SK-N-SH (cell line): ENCODE measurements around the gene IKZF2. TPM values are rescaled to one million over a fixed set of nuclear protein-coding genes. Genes with fewer than 3 reads are reported as not detected.

ENCODE experiments used
- CTCF ChIA-PET: fragments of 300-600, 350-600 bp; formaldehyde crosslinking; extraction: SDS; loops from one replicate; lab custom pipeline; 2021; lab: Yijun Ruan, JAX
- POLR2A ChIA-PET: fragments of 350-600 bp; sonication (Branson Sonifier 250); formaldehyde crosslinking; extraction: SDS; loops from one replicate; lab custom pipeline; 2020; ENCODE audit warnings: antibody characterized with exemption, inconsistent platforms; lab: Yijun Ruan, JAX
- DNase-seq: peaks from one replicate; pipeline ENCODE4 v3.0.0; 2012
- H2AFZ ChIP-seq: fragments of 200-600 bp; sonication (generic); 2 replicates; pipeline ENCODE4 v1.8.1; 2016; ENCODE audit warnings: antibody characterized with exemption, mild to moderate bottlenecking, low read depth
- H3F3A ChIP-seq: fragments of 200-600 bp; sonication (generic); replicated peaks from 2 replicates; pipeline ENCODE3; 2016; ENCODE audit warnings: antibody characterized with exemption, mild to moderate bottlenecking; ENCODE audit not compliant: insufficient read depth
- H3K27ac ChIP-seq, 2 experiments: fragments of 200-500 bp in 1 of 2; fragments of 200-600 bp in 1 of 2; sonication (Bioruptor generic) in 1 of 2; sonication (generic), shearing (Covaris generic) in 1 of 2; 2 replicates each; pipeline versions ENCODE4 v1.5.1 to v1.6.1; 2014 to 2016; ENCODE audit warnings: low read depth in 2 of 2, inconsistent platforms in 1 of 2, low read length in 1 of 2, mild to moderate bottlenecking in 1 of 2, mixed read lengths in 1 of 2
- H3K27me3 ChIP-seq: fragments of 200-600 bp; sonication (generic), shearing (Covaris generic); 2 replicates; pipeline ENCODE4 v1.6.1; 2016; ENCODE audit warnings: mixed run types; ENCODE audit not compliant: insufficient read depth
- H3K36me3 ChIP-seq, 2 experiments: fragments of 200-500 bp in 1 of 2; fragments of 200-600 bp in 1 of 2; sonication (Bioruptor generic) in 1 of 2; sonication (generic) in 1 of 2; replicated peaks in 1 of 2; 2 replicates each; pipeline versions ENCODE3 to v1.5.1; 2014 to 2016; ENCODE audit warnings: low read length in 1 of 2, mild to moderate bottlenecking in 1 of 2; ENCODE audit not compliant: insufficient read depth in 2 of 2, control insufficient read depth in 1 of 2
- H3K4me1 ChIP-seq, 2 experiments: fragments of 200-500 bp in 1 of 2; fragments of 200-600 bp in 1 of 2; sonication (Bioruptor generic) in 1 of 2; sonication (generic), shearing (Covaris generic) in 1 of 2; 2 replicates each; pipeline versions ENCODE4 v1.5.1 to v1.6.1; 2014 to 2016; ENCODE audit warnings: low read depth in 1 of 2, low read length in 1 of 2, mixed run types in 1 of 2; ENCODE audit not compliant: insufficient read depth in 2 of 2, control insufficient read depth in 1 of 2
- H3K4me2 ChIP-seq: fragments of 200-600 bp; sonication (generic), shearing (Covaris generic); 2 replicates; pipeline ENCODE4 v1.6.1; 2017; ENCODE audit warnings: mixed run types
- H3K4me3 ChIP-seq, 2 experiments: fragments of 200-500 bp in 1 of 2; fragments of 200-600 bp in 1 of 2; sonication (Bioruptor generic) in 1 of 2; sonication (generic), shearing (Covaris generic) in 1 of 2; 2 replicates each; pipeline versions ENCODE4 v1.5.1 to v1.8.1; 2014 to 2016; ENCODE audit warnings: low read depth in 2 of 2, inconsistent platforms in 1 of 2, low read length in 1 of 2, mild to moderate bottlenecking in 1 of 2, mixed read lengths in 1 of 2, moderate library complexity in 1 of 2
- H3K79me2 ChIP-seq: fragments of 200-600 bp; sonication (generic); 2 replicates; pipeline ENCODE4 v1.8.1; 2017; ENCODE audit warnings: mild to moderate bottlenecking; ENCODE audit not compliant: insufficient read depth
- H3K9ac ChIP-seq: fragments of 200-600 bp; sonication (generic); 2 replicates; pipeline ENCODE4 v1.6.1; 2017; ENCODE audit warnings: mixed run types
- H3K9me2 ChIP-seq: fragments of 200-600 bp; sonication (generic); 2 replicates; pipeline ENCODE4 v1.6.1; 2017; ENCODE audit warnings: mixed run types
- H3K9me3 ChIP-seq: fragments of 200-600 bp; sonication (generic); 2 replicates; pipeline ENCODE4 v1.6.1; 2017; ENCODE audit warnings: mixed run types, mild to moderate bottlenecking, moderate library complexity
- H4K20me1 ChIP-seq: fragments of 200-600 bp; sonication (generic); 2 replicates; pipeline ENCODE4 v1.6.1; 2017; ENCODE audit warnings: mild to moderate bottlenecking, mixed run types; ENCODE audit not compliant: insufficient read depth
- FOXJ3 ChIP-seq: sonication (generic); formaldehyde crosslinking; IDR thresholded peaks from 2 replicates; pipeline ENCODE4 v1.5.1; 2020; ENCODE audit warnings: mild to moderate bottlenecking, missing genetic modification reagents
- FOXM1 ChIP-seq: IDR thresholded peaks from 2 replicates; pipeline ENCODE4 v1.4.0; 2012; ENCODE audit warnings: low read depth, mild to moderate bottlenecking
- GABPA ChIP-seq: IDR thresholded peaks from 2 replicates; pipeline ENCODE4 v1.4.0; 2012; ENCODE audit warnings: low read depth, mild to moderate bottlenecking
- GATA2 ChIP-seq: sonication (generic); formaldehyde crosslinking; IDR thresholded peaks from 2 replicates; pipeline ENCODE4 v1.5.0; 2020; ENCODE audit warnings: mild to moderate bottlenecking, missing genetic modification reagents
- MXI1 ChIP-seq: IDR thresholded peaks from 2 replicates; pipeline ENCODE4 v1.6.1; 2012; ENCODE audit warnings: mild to moderate bottlenecking, low read depth, low read length, improper control_type of control experiment
- RAD21 ChIP-seq: IDR thresholded peaks from 2 replicates; pipeline ENCODE4 v1.6.1; 2012; ENCODE audit warnings: mild to moderate bottlenecking, low read length
- RCOR1 ChIP-seq: fragments of 150-350 bp; IDR thresholded peaks from 2 replicates; pipeline ENCODE4 v1.6.1; 2017; ENCODE audit warnings: antibody characterized with exemption, low read length
- RFX5 ChIP-seq: IDR thresholded peaks from 2 replicates; pipeline ENCODE4 v1.6.1; 2012; ENCODE audit warnings: mild to moderate bottlenecking, improper control_type of control experiment, low read length
- SMC3 ChIP-seq: IDR thresholded peaks from 2 replicates; pipeline ENCODE4 v1.6.1; 2012; ENCODE audit warnings: low read depth, low read length, improper control_type of control experiment
- TAF1 ChIP-seq: IDR thresholded peaks from 2 replicates; pipeline ENCODE4 v1.6.1; 2012; ENCODE audit warnings: low read depth, mild to moderate bottlenecking, low read length, moderate library complexity, borderline replicate concordance
- TEAD4 ChIP-seq: IDR thresholded peaks from 2 replicates; pipeline ENCODE4 v1.4.0; 2012; ENCODE audit warnings: mild to moderate bottlenecking, borderline replicate concordance; ENCODE audit not compliant: insufficient read depth
- YY1 ChIP-seq: IDR thresholded peaks from 2 replicates; pipeline ENCODE4 v1.4.0; 2012; ENCODE audit warnings: low read depth, mild to moderate bottlenecking
- WGBS: methylation state at CpG from one replicate; pipeline ENCODE4 v1.1.6; 2017; ENCODE audit warnings: low lambda C conversion rate; 5-methylcytosine and 5-hydroxymethylcytosine counted together
- polyA plus RNA-seq, 3 experiments: library from polyadenylated mRNA; depleted of rRNA; stranded (reverse); fragments of >200 nt; gene quantifications; 2 replicates each; pipeline ENCODE4 v1.2.3, GENCODE V29; 2012
- TF ChIP-seq, protein P1 (sequence below): fragments of 150-350 bp; IDR thresholded peaks from 2 replicates; pipeline ENCODE4 v1.6.1; 2017; ENCODE audit warnings: antibody characterized with exemption, low read length, low read depth, borderline replicate concordance
- TF ChIP-seq, protein P2 (sequence below): IDR thresholded peaks from 2 replicates; pipeline ENCODE4 v1.6.1; 2012; ENCODE audit warnings: mild to moderate bottlenecking, low read depth, low read length, moderate library complexity
- TF ChIP-seq, protein P3 (sequence below): fragments of 200-600 bp; sonication (generic); IDR thresholded peaks from 2 replicates; pipeline ENCODE4 v1.6.1; 2017; ENCODE audit warnings: antibody characterized with exemption, mild to moderate bottlenecking, moderate library complexity

The IKZF2 gene
- polyA plus RNA-seq, 1 of the 3 experiments (the other 2 are of a cell fraction): 1.3 TPM

DNA sequence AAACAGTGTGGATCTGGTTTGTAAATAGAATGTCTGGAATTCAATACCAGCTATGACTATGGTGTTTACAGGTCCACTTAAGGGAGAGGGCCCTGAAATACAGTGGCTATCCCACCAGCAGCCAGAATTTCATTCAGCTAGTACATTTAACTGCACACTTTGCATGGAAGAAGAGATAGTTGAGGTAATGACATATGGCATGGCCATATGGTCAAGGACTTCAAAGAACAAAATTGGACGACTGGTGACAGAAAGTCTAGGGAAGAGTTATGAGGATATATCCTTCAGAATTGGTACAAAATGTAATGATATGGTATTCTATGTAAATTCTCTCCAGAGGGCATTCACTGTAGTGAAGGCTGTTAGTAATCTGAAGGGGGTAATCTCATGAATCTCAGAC is 105.0 kb downstream of the IKZF2 start (continued):
- TF ChIP-seq, protein P1, sequence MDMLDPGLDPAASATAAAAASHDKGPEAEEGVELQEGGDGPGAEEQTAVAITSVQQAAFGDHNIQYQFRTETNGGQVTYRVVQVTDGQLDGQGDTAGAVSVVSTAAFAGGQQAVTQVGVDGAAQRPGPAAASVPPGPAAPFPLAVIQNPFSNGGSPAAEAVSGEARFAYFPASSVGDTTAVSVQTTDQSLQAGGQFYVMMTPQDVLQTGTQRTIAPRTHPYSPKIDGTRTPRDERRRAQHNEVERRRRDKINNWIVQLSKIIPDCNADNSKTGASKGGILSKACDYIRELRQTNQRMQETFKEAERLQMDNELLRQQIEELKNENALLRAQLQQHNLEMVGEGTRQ: no peak
- no peak for TF ChIP-seq MXI1

DNA sequence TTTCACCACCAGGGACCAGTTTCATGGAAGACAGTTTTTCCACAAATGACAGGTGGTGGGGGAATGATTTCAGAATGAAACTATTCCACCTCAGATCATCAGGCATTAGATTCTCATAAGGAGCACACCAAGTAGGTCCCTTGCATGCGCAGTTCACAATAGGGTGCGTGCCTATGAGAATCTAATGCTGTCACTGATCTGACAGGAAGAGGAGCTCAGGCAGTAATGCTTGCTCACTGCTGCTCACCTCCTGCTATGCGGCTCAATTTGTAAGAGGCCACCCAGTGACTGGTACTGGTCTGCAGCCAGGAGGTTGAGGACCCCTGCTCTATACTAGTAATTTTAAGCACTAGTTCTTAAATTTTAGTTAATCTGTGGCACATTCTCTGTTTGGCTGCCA is 107.8 kb downstream of the IKZF2 start:
- POLR2A ChIA-PET: no interaction called here
- no peak for DNase-seq
- H3K9me3 ChIP-seq: no peaks in the 10 kb centered on the region
- no peaks in the 10 kb centered on the region for H3K79me2 ChIP-seq
- no peak overlapping the region for H3K9ac ChIP-seq
- H2AFZ ChIP-seq: no peak overlapping the region
- no peaks in the 10 kb centered on the region for H4K20me1 ChIP-seq
- H3K36me3 ChIP-seq: peaks cover 0 to 2% of the 10 kb centered on the region in 2 experiments
- TF ChIP-seq FOXJ3 (CRISPR knock-in tag) (no peak), TEAD4 (no peak), RCOR1 (no peak), FOXM1 (no peak), GABPA (no peak), RAD21 (no peak), TAF1 (no peak), RFX5 (no peak), YY1 (no peak), SMC3 (no peak), GATA2 (CRISPR knock-in tag) (no peak)
- TF ChIP-seq, protein P2, sequence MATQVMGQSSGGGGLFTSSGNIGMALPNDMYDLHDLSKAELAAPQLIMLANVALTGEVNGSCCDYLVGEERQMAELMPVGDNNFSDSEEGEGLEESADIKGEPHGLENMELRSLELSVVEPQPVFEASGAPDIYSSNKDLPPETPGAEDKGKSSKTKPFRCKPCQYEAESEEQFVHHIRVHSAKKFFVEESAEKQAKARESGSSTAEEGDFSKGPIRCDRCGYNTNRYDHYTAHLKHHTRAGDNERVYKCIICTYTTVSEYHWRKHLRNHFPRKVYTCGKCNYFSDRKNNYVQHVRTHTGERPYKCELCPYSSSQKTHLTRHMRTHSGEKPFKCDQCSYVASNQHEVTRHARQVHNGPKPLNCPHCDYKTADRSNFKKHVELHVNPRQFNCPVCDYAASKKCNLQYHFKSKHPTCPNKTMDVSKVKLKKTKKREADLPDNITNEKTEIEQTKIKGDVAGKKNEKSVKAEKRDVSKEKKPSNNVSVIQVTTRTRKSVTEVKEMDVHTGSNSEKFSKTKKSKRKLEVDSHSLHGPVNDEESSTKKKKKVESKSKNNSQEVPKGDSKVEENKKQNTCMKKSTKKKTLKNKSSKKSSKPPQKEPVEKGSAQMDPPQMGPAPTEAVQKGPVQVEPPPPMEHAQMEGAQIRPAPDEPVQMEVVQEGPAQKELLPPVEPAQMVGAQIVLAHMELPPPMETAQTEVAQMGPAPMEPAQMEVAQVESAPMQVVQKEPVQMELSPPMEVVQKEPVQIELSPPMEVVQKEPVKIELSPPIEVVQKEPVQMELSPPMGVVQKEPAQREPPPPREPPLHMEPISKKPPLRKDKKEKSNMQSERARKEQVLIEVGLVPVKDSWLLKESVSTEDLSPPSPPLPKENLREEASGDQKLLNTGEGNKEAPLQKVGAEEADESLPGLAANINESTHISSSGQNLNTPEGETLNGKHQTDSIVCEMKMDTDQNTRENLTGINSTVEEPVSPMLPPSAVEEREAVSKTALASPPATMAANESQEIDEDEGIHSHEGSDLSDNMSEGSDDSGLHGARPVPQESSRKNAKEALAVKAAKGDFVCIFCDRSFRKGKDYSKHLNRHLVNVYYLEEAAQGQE: no peak
- TF ChIP-seq, protein P1: no peak
- TF ChIP-seq, protein P3, sequence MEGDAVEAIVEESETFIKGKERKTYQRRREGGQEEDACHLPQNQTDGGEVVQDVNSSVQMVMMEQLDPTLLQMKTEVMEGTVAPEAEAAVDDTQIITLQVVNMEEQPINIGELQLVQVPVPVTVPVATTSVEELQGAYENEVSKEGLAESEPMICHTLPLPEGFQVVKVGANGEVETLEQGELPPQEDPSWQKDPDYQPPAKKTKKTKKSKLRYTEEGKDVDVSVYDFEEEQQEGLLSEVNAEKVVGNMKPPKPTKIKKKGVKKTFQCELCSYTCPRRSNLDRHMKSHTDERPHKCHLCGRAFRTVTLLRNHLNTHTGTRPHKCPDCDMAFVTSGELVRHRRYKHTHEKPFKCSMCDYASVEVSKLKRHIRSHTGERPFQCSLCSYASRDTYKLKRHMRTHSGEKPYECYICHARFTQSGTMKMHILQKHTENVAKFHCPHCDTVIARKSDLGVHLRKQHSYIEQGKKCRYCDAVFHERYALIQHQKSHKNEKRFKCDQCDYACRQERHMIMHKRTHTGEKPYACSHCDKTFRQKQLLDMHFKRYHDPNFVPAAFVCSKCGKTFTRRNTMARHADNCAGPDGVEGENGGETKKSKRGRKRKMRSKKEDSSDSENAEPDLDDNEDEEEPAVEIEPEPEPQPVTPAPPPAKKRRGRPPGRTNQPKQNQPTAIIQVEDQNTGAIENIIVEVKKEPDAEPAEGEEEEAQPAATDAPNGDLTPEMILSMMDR: no peak
- H3K4me3 ChIP-seq: no peak overlapping the region
- H3K4me2 ChIP-seq: no peak overlapping the region
- WGBS: 89% methylated on average over 3 of the region's 3 CpGs
- H3K27me3 ChIP-seq: no peaks in the 10 kb centered on the region
- H3K27ac ChIP-seq: no peak overlapping the region
- no peaks in the 10 kb centered on the region for H3F3A ChIP-seq
- CTCF ChIA-PET: no interaction called here
- H3K4me1 ChIP-seq: peaks cover 0 to 6% of the 10 kb centered on the region in 2 experiments; a peak in 1 of 4 replicates
- H3K9me2 ChIP-seq: peaks cover under 1% of the 10 kb centered on the region; the same call in 1 of the 2 replicates
